HepG2 (cell line): ENCODE measurements around the gene SIRT6. TPM values are rescaled to one million over a fixed set of nuclear protein-coding genes. Genes with fewer than 3 reads are reported as not detected.

Experiments
- CHCHD3 ChIP-seq: sonication (generic); formaldehyde crosslinking; IDR thresholded peaks from 2 replicates; pipeline ENCODE4 v1.8.0; 2022; ENCODE audit warnings: mild to moderate bottlenecking, missing genetic modification reagents, moderate library complexity
- ETV5 ChIP-seq: IDR thresholded peaks from 2 replicates; pipeline ENCODE4 v1.6.1; 2018; ENCODE audit warnings: missing biosample characterization, missing genetic modification reagents, inconsistent platforms, borderline replicate concordance
- FOXO1 ChIP-seq: sonication (generic); formaldehyde crosslinking; IDR thresholded peaks from 2 replicates; pipeline ENCODE4 v1.4.0; 2020; ENCODE audit warnings: missing genetic modification reagents
- HMG20B ChIP-seq: conservative IDR thresholded peaks from 2 replicates; pipeline ENCODE4 v1.6.1; 2016; ENCODE audit warnings: missing genetic modification reagents, missing compliant biosample characterization
- IKZF4 ChIP-seq: sonication (generic); formaldehyde crosslinking; IDR thresholded peaks from 2 replicates; pipeline ENCODE4 v1.5.1; 2020; ENCODE audit warnings: borderline replicate concordance, mild to moderate bottlenecking, low read depth, missing genetic modification reagents; ENCODE audit errors: not compliant biosample characterization
- KAT8 ChIP-seq: IDR thresholded peaks from 2 replicates; pipeline ENCODE4 v1.6.1; 2016; ENCODE audit warnings: missing genetic modification reagents, missing compliant biosample characterization
- MED1 ChIP-seq: sonication (generic); formaldehyde crosslinking; IDR thresholded peaks from 2 replicates; pipeline ENCODE4 v1.4.0; 2020; ENCODE audit warnings: missing genetic modification reagents
- NFATC3 ChIP-seq: sonication (generic); formaldehyde crosslinking; IDR thresholded peaks from 2 replicates; pipeline ENCODE4 v1.5.1; 2020; ENCODE audit warnings: mild to moderate bottlenecking, missing genetic modification reagents
- NFYC ChIP-seq: IDR thresholded peaks from 2 replicates; pipeline ENCODE4 v1.6.1; 2016; ENCODE audit warnings: missing genetic modification reagents, missing compliant biosample characterization
- RXRB ChIP-seq: IDR thresholded peaks from 2 replicates; pipeline ENCODE4 v1.6.1; 2016; ENCODE audit warnings: borderline replicate concordance, missing genetic modification reagents, missing compliant biosample characterization
- SALL2 ChIP-seq: sonication (generic); formaldehyde crosslinking; IDR thresholded peaks from 2 replicates; pipeline ENCODE4 v1.8.1; 2023; ENCODE audit warnings: mild to moderate bottlenecking, missing genetic modification reagents, inconsistent platforms
- SOX6 ChIP-seq, 2 experiments: fragments of 450-650 bp in 1 of 2; sonication (generic) in 1 of 2; formaldehyde crosslinking in 1 of 2; IDR thresholded peaks; 2 replicates each; pipeline versions ENCODE4 v1.4.0 to v1.6.1; 2017 to 2020; ENCODE audit warnings: antibody characterized with exemption in 1 of 2, mild to moderate bottlenecking in 1 of 2, missing genetic modification reagents in 1 of 2
- SPEN ChIP-seq: sonication (generic); formaldehyde crosslinking; IDR thresholded peaks from 2 replicates; pipeline ENCODE4 v1.5.1; 2020; ENCODE audit warnings: low read depth, mild to moderate bottlenecking, missing genetic modification reagents
- ZBTB3 ChIP-seq: sonication (generic); formaldehyde crosslinking; IDR thresholded peaks from 2 replicates; pipeline ENCODE4 v1.4.0; 2020; ENCODE audit warnings: low read depth, mild to moderate bottlenecking, moderate library complexity, missing genetic modification reagents, borderline replicate concordance
- ZFP36L2 ChIP-seq: sonication (generic); formaldehyde crosslinking; IDR thresholded peaks from 2 replicates; pipeline ENCODE4 v1.4.0; 2020; ENCODE audit warnings: missing genetic modification reagents
- ZFP37 ChIP-seq: sonication (generic); formaldehyde crosslinking; IDR thresholded peaks from 2 replicates; pipeline ENCODE4 v1.4.0; 2020; ENCODE audit warnings: missing genetic modification reagents, borderline replicate concordance
- ZMYM3 ChIP-seq: sonication (generic); formaldehyde crosslinking; IDR thresholded peaks from 2 replicates; pipeline ENCODE4 v1.5.1; 2020; ENCODE audit warnings: mild to moderate bottlenecking, missing genetic modification reagents
- ZNF547 ChIP-seq: sonication (generic); formaldehyde crosslinking; IDR thresholded peaks from 2 replicates; pipeline ENCODE4 v1.5.1; 2020; ENCODE audit warnings: mild to moderate bottlenecking, missing genetic modification reagents
- ZNF572 ChIP-seq: sonication (generic); formaldehyde crosslinking; IDR thresholded peaks from 2 replicates; pipeline ENCODE4 v1.5.1; 2020; ENCODE audit warnings: mild to moderate bottlenecking, missing genetic modification reagents
- ZNF678 ChIP-seq: sonication (generic); formaldehyde crosslinking; IDR thresholded peaks from 2 replicates; pipeline ENCODE4 v1.4.0; 2020; ENCODE audit warnings: mild to moderate bottlenecking, missing genetic modification reagents
- ZSCAN25 ChIP-seq: sonication (generic); formaldehyde crosslinking; IDR thresholded peaks from 2 replicates; pipeline ENCODE4 v1.8.0; 2022; ENCODE audit warnings: mild to moderate bottlenecking, missing genetic modification reagents
- polyA plus RNA-seq, 8 experiments: library from polyadenylated mRNA; depleted of rRNA in 3 of 8; stranded (reverse) in 7 of 8; unstranded in 1 of 8; fragments of >200 nt; fragmentation: Illumina TruSeq in 4 of 8; extraction: Trizol in 4 of 8; gene quantifications; 2 replicates each; pipeline versions ENCODE4 v1.2.1 to v1.2.3, GENCODE V29; 2011 to 2016; ENCODE audit warnings: low read depth in 4 of 8, missing spikeins in 1 of 8, mixed read lengths in 1 of 8; ENCODE audit not compliant: insufficient read depth in 1 of 8
- total RNA-seq, 5 experiments: library from RNA; depleted of rRNA; stranded (reverse); fragments of >200 nt; fragmentation: Illumina TruSeq; extraction: Trizol; gene quantifications; 2 replicates each; pipeline ENCODE4 v1.2.3, GENCODE V29; 2016; ENCODE audit warnings: low read depth in 1 of 5
- TF ChIP-seq, protein P1 (sequence below): sonication (generic); formaldehyde crosslinking; IDR thresholded peaks from 2 replicates; pipeline ENCODE4 v1.4.0; 2020; ENCODE audit warnings: mild to moderate bottlenecking, missing genetic modification reagents
- TF ChIP-seq, protein P2 (sequence below): sonication (generic); formaldehyde crosslinking; IDR thresholded peaks from 2 replicates; pipeline ENCODE4 v1.5.0; 2020; ENCODE audit warnings: missing genetic modification reagents
- TF ChIP-seq, protein P3 (sequence below), 2 experiments: sonication (generic) in 1 of 2; formaldehyde crosslinking in 1 of 2; IDR thresholded peaks; 2 replicates each; pipeline versions ENCODE4 v1.4.0 to v1.6.1; 2018 to 2020; ENCODE audit warnings: missing genetic modification reagents in 2 of 2, borderline replicate concordance in 1 of 2, low read depth in 1 of 2, mild to moderate bottlenecking in 1 of 2, missing biosample characterization in 1 of 2
- TF ChIP-seq, protein P4 (sequence below): sonication (generic); formaldehyde crosslinking; IDR thresholded peaks from 2 replicates; pipeline ENCODE4 v1.8.0; 2022; ENCODE audit warnings: mild to moderate bottlenecking, missing genetic modification reagents, moderate library complexity

The SIRT6 gene
- total and polyA plus RNA-seq, 2 of the 13 experiments (the other 11 are each of a cell fraction or from before 2014, with no cell fraction given) = 11.0 to 18.4 TPM

DNA sequence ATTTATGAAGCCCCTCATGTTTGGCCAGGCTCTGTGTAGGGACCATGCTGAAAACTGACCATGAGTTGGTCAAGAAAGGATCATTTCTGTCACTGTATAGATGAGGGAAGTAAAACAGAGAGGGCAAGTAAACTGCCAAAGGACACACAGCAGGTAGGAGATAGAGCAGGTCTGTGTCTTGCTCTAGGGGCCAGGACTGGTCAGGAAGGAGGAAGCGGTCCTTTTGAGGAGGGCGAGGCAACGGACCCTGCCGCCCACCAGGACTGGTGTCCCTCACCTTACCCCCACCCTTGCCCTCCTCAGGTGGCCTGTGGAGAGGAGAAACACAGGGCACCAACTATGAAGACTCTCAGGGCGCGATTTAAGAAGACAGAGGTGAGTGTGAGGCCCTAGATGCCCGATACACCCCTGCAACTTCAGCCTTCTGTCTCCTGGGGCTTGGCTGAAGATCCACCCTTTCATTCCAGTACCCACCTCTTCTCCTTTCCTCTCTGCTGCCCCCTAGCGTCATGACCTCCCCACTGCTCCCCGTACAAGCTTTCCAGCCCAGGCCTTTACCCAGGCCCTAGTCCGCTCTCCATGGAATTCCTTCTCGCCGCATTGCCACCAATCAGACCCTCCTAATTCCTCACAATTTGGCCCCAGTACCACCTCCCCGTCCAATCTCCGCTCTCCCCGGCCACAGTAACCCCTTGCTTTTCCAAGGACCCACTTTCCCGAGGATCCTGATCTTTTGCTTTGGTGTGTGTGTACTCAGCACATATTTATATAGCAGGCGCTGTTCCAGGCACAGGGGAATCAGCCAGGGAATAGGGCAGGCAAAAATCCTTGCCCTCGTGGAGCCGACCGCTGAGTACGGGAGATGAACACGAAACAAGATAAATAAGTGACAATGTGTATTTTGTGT, 4.0 kb upstream of the SIRT6 start (continued):
- TF ChIP-seq SOX6 (IDR thresholded peaks at IDR 0.05) (no peak), SOX6 (CRISPR knock-in tag; IDR thresholded peaks at IDR 0.05) (0 out of 2 replicates have a peak, but pooled peaks have one; percentile 16), FOXO1 (CRISPR knock-in tag) (0 out of 2 replicates have a peak, but pooled peaks have one; percentile 51), ZBTB3 (no peak), ZFP36L2 (CRISPR knock-in tag) (no peak), CHCHD3 (no peak), ZFP37 (no peak), ZSCAN25 (CRISPR knock-in tag) (peak; percentile 91), SALL2 (CRISPR knock-in tag) (no peak), NFATC3 (CRISPR knock-in tag) (no peak), ZNF547 (CRISPR knock-in tag) (no peak), NFYC (CRISPR knock-in tag) (no peak), HMG20B (CRISPR knock-in tag) (no peak), ETV5 (CRISPR knock-in tag) (no peak), ZMYM3 (CRISPR knock-in tag) (peak; percentile 68), IKZF4 (no peak), RXRB (CRISPR knock-in tag) (no peak), KAT8 (CRISPR knock-in tag) (no peak; the same call in 1 of the 2 replicates), ZNF572 (CRISPR knock-in tag) (no peak), SPEN (CRISPR knock-in tag) (no peak), MED1 (CRISPR knock-in tag) (no peak), ZNF678 (no peak)
- TF ChIP-seq, protein P1, sequence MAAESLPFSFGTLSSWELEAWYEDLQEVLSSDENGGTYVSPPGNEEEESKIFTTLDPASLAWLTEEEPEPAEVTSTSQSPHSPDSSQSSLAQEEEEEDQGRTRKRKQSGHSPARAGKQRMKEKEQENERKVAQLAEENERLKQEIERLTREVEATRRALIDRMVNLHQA (CRISPR knock-in tag) = no peak
- TF ChIP-seq, protein P2, sequence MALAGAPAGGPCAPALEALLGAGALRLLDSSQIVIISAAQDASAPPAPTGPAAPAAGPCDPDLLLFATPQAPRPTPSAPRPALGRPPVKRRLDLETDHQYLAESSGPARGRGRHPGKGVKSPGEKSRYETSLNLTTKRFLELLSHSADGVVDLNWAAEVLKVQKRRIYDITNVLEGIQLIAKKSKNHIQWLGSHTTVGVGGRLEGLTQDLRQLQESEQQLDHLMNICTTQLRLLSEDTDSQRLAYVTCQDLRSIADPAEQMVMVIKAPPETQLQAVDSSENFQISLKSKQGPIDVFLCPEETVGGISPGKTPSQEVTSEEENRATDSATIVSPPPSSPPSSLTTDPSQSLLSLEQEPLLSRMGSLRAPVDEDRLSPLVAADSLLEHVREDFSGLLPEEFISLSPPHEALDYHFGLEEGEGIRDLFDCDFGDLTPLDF = no peak
- TF ChIP-seq, protein P3, sequence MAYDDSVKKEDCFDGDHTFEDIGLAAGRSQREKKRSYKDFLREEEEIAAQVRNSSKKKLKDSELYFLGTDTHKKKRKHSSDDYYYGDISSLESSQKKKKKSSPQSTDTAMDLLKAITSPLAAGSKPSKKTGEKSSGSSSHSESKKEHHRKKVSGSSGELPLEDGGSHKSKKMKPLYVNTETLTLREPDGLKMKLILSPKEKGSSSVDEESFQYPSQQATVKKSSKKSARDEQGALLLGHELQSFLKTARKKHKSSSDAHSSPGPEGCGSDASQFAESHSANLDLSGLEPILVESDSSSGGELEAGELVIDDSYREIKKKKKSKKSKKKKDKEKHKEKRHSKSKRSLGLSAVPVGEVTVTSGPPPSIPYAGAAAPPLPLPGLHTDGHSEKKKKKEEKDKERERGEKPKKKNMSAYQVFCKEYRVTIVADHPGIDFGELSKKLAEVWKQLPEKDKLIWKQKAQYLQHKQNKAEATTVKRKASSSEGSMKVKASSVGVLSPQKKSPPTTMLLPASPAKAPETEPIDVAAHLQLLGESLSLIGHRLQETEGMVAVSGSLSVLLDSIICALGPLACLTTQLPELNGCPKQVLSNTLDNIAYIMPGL (CRISPR knock-in tag; IDR thresholded peaks at IDR 0.05; ENCODE audit: borderline replicate concordance in 1 of 2, low read depth in 1 of 2) = peak; percentile 18 to 73; a peak in 2 of 4 replicates
- TF ChIP-seq, protein P4, sequence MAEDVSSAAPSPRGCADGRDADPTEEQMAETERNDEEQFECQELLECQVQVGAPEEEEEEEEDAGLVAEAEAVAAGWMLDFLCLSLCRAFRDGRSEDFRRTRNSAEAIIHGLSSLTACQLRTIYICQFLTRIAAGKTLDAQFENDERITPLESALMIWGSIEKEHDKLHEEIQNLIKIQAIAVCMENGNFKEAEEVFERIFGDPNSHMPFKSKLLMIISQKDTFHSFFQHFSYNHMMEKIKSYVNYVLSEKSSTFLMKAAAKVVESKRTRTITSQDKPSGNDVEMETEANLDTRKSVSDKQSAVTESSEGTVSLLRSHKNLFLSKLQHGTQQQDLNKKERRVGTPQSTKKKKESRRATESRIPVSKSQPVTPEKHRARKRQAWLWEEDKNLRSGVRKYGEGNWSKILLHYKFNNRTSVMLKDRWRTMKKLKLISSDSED (CRISPR knock-in tag) = no peak
